OCI-LY3 (cell line): ENCODE results near the gene EDAR.

Experiments
- H2AFZ ChIP-seq: fragments of 200-600, 300-600 bp; shearing (Covaris generic); 2 replicates; pipeline ENCODE4 v1.6.0; 2014; ENCODE audit warnings: antibody characterized with exemption, low read depth, low read length
- H3K27ac ChIP-seq: fragments of 200-600, 300-600 bp; sonication (generic); 2 replicates; pipeline ENCODE4 v1.5.1; 2014; ENCODE audit warnings: mild to moderate bottlenecking, low read length, moderate library complexity, mixed read lengths
- H3K27me3 ChIP-seq: fragments of 200-600, 300-600 bp; sonication (generic); 2 replicates; pipeline ENCODE4 v1.6.1; 2014; ENCODE audit warnings: low read depth, low read length, mixed read lengths
- H3K36me3 ChIP-seq: fragments of 200-600, 300-600 bp; sonication (generic); replicated peaks from 2 replicates; pipeline ENCODE3; 2014; ENCODE audit warnings: low read depth, low read length, mixed read lengths
- H3K4me1 ChIP-seq: fragments of 300-600, 200-600 bp; sonication (generic); 2 replicates; pipeline ENCODE4 v1.6.1; 2014; ENCODE audit warnings: low read length, mixed read lengths
- H3K4me2 ChIP-seq: fragments of 200-600, 300-600 bp; sonication (generic); 2 replicates; pipeline ENCODE4 v1.6.1; 2014; ENCODE audit warnings: low read length, mixed read lengths
- H3K4me3 ChIP-seq: fragments of 300-600, 200-600 bp; sonication (generic); 2 replicates; pipeline ENCODE4 v1.5.1; 2014; ENCODE audit warnings: antibody characterized with exemption, mild to moderate bottlenecking, low read length, moderate library complexity
- H3K79me2 ChIP-seq: fragments of 300-600, 200-600 bp; shearing (Covaris generic); 2 replicates; pipeline ENCODE4 v1.6.1; 2014; ENCODE audit warnings: mild to moderate bottlenecking, low read length, mixed read lengths
- H3K9ac ChIP-seq: fragments of 300-600, 200-600 bp; shearing (Covaris generic); 2 replicates; pipeline ENCODE4 v1.6.0; 2014; ENCODE audit warnings: mild to moderate bottlenecking, low read length, moderate library complexity
- H3K9me3 ChIP-seq: fragments of 200-600, 300-600 bp; shearing (Covaris generic); 2 replicates; pipeline ENCODE4 v1.6.1; 2014; ENCODE audit warnings: low read length, mixed read lengths; ENCODE audit not compliant: insufficient read depth
- H4K20me1 ChIP-seq: fragments of 200-600, 300-600 bp; sonication (generic); 2 replicates; pipeline ENCODE4 v1.6.1; 2016; ENCODE audit warnings: low read length, mixed read lengths; ENCODE audit not compliant: insufficient read depth
- EZH2phosphoT487 ChIP-seq: fragments of 200-600 bp; shearing (Covaris generic); IDR thresholded peaks from 2 replicates; pipeline ENCODE4 v1.6.1; 2018; ENCODE audit warnings: antibody characterized with exemption, mixed run types, low read depth
- TF ChIP-seq, protein P1 (sequence below): fragments of 200-600, 300-600 bp; sonication (generic); IDR thresholded peaks from 2 replicates; pipeline ENCODE4 v1.5.1; 2014; ENCODE audit warnings: antibody characterized with exemption, low read length, low read depth

EDAR gene

GRCh38 chr2:109028277-109028676 is 39.3 kb upstream of the EDAR start:
- Histone ChIP-seq H4K20me1 (no peaks in the 10 kb centered on the region), H3K9me3 (no peaks in the 10 kb centered on the region), H3K27me3 (no peaks in the 10 kb centered on the region), H3K4me2 (no peak overlapping the region), H3K79me2 (no peaks in the 10 kb centered on the region), H3K4me3 (no peak overlapping the region), H3K4me1 (peaks cover 3% of the 10 kb centered on the region; the same call in 1 of the 2 replicates), H2AFZ (no peak overlapping the region), H3K36me3 (no peaks in the 10 kb centered on the region), H3K27ac (no peak overlapping the region), H3K9ac (no peak overlapping the region)
- TF ChIP-seq, protein P1, sequence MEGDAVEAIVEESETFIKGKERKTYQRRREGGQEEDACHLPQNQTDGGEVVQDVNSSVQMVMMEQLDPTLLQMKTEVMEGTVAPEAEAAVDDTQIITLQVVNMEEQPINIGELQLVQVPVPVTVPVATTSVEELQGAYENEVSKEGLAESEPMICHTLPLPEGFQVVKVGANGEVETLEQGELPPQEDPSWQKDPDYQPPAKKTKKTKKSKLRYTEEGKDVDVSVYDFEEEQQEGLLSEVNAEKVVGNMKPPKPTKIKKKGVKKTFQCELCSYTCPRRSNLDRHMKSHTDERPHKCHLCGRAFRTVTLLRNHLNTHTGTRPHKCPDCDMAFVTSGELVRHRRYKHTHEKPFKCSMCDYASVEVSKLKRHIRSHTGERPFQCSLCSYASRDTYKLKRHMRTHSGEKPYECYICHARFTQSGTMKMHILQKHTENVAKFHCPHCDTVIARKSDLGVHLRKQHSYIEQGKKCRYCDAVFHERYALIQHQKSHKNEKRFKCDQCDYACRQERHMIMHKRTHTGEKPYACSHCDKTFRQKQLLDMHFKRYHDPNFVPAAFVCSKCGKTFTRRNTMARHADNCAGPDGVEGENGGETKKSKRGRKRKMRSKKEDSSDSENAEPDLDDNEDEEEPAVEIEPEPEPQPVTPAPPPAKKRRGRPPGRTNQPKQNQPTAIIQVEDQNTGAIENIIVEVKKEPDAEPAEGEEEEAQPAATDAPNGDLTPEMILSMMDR, result no peak

- H3K4me3 ChIP-seq, result no peak overlapping the region
- H3K27ac ChIP-seq, result no peak overlapping the region
- no peak overlapping the region for H2AFZ ChIP-seq
- no peak for TF ChIP-seq EZH2phosphoT487
- TF ChIP-seq, protein P1, result no peak
- no peaks in the 10 kb centered on the region for H3K36me3 ChIP-seq
- H4K20me1 ChIP-seq, result no peaks in the 10 kb centered on the region
- H3K27me3 ChIP-seq, result no peaks in the 10 kb centered on the region
- no peak overlapping the region for H3K4me2 ChIP-seq
- no peaks in the 10 kb centered on the region for H3K9me3 ChIP-seq
- peaks cover 3% of the 10 kb centered on the region; the same call in 1 of the 2 replicates for H3K4me1 ChIP-seq
- H3K9ac ChIP-seq, result no peak overlapping the region
- no peaks in the 10 kb centered on the region for H3K79me2 ChIP-seq
These were observed 38.7 kb upstream of the EDAR start for GRCh38 chr2:109027702-109028101.

- Histone ChIP-seq H3K36me3 (no peaks in the 10 kb centered on the region), H3K4me1 (no peaks in the 10 kb centered on the region), H3K9me3 (no peaks in the 10 kb centered on the region), H3K27me3 (peaks cover 9% of the 10 kb centered on the region), H3K27ac (no peak overlapping the region), H2AFZ (no peak overlapping the region), H3K79me2 (no peaks in the 10 kb centered on the region), H3K4me2 (no peak overlapping the region), H3K4me3 (no peak overlapping the region), H3K9ac (no peak overlapping the region), H4K20me1 (no peaks in the 10 kb centered on the region)
- TF ChIP-seq, protein P1, result no peak
- no peak for TF ChIP-seq EZH2phosphoT487
These were observed 35.5 kb upstream of the EDAR start for GRCh38 chr2:109024477-109024876.

- peaks cover 10% of the 10 kb centered on the region for H3K27me3 ChIP-seq
- no peaks in the 10 kb centered on the region for H3K9me3 ChIP-seq
- no peak overlapping the region for H3K4me2 ChIP-seq
- no peaks in the 10 kb centered on the region for H4K20me1 ChIP-seq
- no peaks in the 10 kb centered on the region for H3K79me2 ChIP-seq
- H3K4me1 ChIP-seq, result no peaks in the 10 kb centered on the region
- no peak overlapping the region for H2AFZ ChIP-seq
- no peak for TF ChIP-seq EZH2phosphoT487
- TF ChIP-seq, protein P1, result no peak
- H3K9ac ChIP-seq, result no peak overlapping the region
- H3K27ac ChIP-seq, result no peak overlapping the region
- no peaks in the 10 kb centered on the region for H3K36me3 ChIP-seq
- no peak overlapping the region for H3K4me3 ChIP-seq
These were observed 32.9 kb upstream of the EDAR start for GRCh38 chr2:109021895-109022300.
